NOMO-1 (cell line): Measurements from ENCODE around the gene MARCHF3.
A peak's percentile ranks its signal among the peaks of the same experiment; 100 is the strongest.

Experiments used
- DNase-seq, 2 experiments: peaks; one replicate each; lab custom pipeline; 2025; ENCODE audit not compliant: unreplicated experiment in 2 of 2; lab: John Stamatoyannopoulos, UW

MARCHF3 gene

DNA sequence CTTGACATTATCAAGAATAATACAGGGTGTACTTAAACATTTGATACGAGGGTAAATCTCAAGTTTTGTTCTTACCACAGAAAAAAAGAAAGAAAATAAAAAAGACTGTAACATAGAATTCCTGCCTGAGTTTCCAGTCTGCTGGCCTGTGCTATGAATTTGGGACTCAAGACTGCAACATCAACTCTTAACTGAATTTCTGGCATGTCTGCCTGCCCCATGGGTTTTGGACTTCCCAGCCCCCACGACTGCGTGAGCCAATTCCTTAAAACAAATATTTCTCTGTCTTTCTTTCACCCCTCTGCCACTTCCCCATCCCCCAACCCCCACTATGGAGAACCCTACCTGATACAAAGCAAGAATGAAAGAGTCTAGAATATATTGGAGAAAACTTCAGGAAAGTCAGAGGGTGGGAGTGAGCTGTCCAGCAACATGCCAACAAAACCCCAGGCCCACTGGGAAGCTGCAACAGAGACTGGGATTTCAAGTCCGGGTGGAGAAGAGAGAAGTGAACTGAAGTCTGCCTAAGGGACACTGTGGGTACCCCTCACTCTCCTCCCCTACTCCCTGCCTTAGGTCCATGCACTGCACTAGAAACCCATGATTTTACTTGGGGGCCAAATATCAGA lies 43.0 kb downstream of the MARCHF3 start:
- no peak for DNase-seq

DNA sequence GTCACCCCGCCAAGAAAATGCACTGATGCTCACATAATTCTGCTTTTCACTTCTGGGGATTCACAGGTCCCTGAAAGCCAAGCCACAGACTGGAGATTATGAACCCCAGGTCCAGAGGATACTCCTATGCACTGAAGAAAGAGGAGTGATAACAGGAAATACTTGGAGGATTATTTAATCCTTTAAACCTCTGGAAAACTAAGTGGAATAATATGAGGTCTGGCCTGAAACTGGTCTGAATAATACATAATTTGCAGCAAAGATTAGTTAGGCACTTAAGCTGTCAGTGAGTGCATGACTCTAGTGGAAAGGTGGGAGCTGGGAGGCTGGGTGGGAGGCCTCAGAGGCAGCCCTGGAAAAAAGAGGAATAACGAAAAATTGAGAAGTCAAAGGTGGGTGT lies 45.7 kb downstream of the MARCHF3 start:
- no peak for DNase-seq

GRCh38 chr5:126983874-126984266 lies 46.5 kb downstream of the MARCHF3 start:
- no peak for DNase-seq

DNA sequence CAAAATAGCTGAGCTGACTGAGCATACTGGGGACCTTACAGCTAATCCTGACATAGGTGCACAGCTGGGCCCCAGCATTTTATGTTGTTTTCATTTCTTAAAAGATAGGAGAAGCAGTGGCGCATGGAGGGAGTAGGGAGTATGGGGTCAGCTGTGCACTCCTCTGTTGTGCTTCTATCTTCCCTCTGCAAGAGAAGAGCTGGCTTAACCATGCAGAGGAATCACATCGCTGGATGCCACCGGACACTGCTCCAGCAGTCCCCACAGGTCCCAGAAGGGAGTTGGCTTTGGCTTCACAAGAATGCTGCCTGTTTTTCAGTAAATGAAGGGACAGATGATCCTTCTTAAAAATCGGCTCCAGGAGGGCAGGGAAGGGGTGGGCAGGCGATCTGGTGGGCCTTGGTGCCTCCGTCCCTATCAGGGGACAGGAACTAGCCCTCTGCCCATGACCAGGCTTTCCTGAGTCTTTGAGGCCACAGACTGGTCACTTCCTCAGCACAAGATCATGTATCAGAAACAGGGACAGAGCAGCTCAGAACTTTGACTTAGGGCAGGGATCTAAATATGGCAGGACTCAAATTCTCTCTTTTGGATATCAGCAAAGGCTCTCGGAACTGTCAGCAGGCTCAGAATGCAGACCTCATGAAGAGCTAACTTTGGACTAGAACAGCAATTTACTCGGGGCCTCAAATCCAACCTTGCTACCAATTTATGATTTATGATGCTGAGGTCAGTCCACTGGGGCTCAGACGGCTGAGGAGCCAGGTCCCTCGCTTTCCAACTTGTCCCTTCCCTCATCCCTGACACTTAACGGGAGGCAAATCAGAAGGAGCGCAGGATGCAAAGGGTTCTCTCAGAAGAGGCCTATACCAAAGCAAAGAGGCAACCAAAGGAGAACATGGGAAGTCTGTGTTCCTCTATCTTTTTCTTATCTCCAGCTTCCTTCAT lies 47.2 kb downstream of the MARCHF3 start:
- DNase-seq: no peak

DNA sequence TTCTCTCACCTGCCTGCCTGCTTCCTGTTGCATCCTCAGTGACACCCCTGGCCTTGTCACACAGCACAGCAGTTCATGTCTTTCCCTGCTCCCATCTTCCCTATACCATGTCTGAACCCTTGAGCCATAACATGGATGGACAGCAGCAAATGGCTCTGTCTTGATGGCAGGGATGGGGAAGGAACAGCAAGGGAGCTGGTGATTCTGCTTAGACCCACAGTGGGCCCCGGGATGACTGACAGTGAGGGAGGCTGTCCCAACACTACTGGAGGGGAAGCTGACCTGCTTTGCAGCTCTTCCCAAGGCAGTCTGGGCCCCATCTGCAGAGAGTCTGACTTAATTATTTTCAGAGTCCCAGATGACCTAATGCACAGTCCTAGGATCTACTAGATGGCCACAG lies 48.2 kb downstream of the MARCHF3 start:
- no peak for DNase-seq

GRCh38 chr5:126981701-126982100 lies 48.7 kb downstream of the MARCHF3 start:
- no peak for DNase-seq

DNA sequence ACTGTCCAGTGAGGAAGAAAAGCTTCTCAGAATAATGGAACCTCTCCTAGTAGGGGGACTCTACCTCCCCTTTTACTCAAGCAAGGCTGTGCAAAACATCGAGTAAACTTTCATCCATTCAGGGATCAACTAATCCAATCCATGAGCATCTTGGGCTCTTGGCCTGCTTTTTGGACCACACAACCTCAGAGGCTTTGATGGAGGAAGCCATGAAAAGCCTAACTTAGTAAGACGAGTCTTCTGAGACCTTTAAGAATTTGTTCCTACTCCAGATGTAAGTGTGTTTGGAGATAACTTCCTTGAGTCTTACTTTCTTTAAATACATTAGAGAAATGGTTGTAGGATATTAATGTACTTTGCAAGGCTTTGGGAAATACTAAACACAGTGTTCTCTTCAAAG lies 49.1 kb downstream of the MARCHF3 start:
- DNase-seq: no peak

DNA sequence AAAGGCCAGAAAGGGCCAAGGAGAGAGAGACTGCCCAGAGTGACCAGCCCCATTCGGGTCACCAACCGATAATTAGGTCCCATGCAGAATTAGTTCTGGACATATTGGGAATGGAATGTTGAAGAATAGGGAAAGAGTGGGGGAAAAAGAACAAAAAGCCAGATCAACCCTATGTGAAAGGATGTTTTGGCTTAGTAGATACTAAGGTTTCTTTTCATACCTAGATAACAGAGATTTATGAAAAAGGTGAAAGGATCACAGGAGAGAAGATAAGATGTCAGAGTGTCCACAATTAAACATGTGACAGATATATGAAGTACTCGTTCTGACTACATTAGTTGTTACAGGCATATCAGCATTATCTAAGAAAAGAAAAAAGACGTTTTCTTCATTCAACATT lies 52.1 kb downstream of the MARCHF3 start:
- no peak for DNase-seq

DNA sequence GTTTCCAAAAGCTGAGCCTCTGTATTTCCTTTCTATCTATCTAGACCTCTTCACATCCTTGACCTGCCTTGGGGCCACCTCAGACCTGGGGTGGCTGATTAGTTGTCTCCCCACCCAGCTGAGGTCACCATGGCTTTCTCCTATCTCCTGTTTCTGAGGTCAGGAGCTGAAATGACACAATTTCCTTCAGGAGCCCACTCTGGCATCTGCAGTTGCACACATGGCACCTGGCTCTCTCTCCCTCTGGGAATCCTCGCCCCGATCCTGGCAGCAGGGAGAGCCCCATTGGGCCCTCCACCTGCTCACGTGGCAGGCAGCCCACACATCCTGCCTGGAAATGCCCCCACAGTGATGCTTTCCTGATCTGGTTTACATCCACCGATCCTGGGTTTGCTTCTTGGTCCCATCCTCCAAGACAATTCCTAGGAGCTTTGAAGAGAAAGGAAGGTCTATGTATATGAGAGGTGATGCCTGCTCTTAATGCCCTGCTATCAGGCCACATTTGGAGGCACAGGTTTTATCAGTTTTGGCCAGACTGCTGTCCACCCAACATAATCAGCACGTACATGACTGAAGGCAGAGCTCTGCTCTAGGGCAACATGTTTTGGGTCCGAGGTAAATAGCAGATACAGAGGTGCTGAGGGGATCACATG lies 53.7 kb downstream of the MARCHF3 start:
- DNase-seq: no peak

DNA sequence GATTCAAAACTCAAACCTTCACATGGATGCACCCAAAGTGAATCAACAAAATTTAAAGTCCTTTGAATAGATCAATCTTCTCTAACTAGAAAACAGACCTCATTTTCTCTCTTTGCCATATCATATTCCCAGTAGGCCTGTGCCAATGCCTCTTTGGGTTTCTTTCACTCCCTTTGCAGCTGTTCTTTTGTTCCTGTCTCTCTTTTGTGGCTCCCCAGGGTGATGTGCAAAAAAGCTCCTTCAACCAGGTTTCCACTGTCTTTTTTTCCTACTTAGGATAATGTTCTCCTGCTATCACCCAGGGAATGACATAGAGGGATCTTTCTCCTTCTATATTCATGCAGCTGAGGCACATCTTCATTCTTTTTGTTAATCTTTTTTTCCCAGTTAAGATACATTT lies 54.6 kb downstream of the MARCHF3 start:
- no peak for DNase-seq

GRCh38 chr5:126973193-126973592 lies 57.2 kb downstream of the MARCHF3 start:
- DNase-seq: no peak

GRCh38 chr5:126972062-126972895 lies 58.1 kb downstream of the MARCHF3 start:
- peak; percentile 85 to 91 for DNase-seq

GRCh38 chr5:126971455-126972031 lies 58.8 kb downstream of the MARCHF3 start:
- DNase-seq: no peak

DNA sequence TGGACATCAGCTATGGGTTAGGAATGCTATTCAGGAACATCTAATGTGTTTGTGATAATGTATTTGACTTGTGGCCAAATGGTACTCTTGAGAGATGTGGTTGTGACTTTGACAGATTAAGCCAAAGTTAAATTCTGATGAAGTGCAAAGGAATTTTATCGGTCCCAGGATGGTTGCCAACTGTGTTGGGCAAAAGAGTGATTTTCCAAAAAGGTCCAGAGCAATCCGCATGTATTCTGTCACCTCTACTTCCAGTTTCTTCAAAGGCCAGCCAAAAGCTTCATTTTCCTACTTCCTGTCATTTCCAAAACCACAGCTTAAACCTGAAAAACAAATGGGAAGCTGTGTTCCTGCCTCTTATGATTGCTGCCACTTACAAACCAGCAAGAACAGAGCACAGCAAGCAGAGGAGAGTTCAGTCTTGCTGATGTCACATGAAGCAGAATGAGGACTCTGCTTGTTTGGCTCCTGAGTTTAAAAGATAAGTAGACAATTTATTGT lies 59.8 kb downstream of the MARCHF3 start:
- no peak for DNase-seq

DNA sequence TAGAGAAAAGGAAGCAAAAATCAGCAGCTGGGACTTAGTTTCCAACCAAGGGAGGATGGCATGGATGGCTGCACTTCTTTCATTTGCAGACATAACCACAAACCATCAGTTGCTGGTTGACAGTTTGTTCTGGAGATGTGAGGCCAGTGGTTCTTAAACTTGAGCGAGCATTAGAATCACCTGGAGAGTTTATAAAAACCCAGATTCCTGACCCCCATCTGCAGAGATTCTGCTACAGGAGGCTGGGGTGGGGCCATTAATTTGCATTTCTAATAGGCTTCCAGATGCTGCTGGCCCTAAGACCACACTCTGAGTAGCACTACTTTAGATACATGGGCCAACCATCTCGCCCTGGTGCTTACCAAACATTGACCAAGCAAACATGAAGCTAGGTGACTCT lies 60.8 kb downstream of the MARCHF3 start:
- DNase-seq: no peak

GRCh38 chr5:126967808-126968466 lies 62.4 kb downstream of the MARCHF3 start:
- DNase-seq: no peak

GRCh38 chr5:126965487-126965886 lies 64.9 kb downstream of the MARCHF3 start:
- DNase-seq: no peak

- DNase-seq: peak; percentile 36 to 77
Measured at GRCh38 chr5:126965061-126965475, 65.3 kb downstream of the MARCHF3 start.

GRCh38 chr5:126963822-126964375 lies 66.5 kb downstream of the MARCHF3 start:
- DNase-seq: no peak
